ENCODE data around the gene CEP192. TPM values are rescaled to one million over a fixed set of nuclear protein-coding genes. Genes with fewer than 3 reads are reported as not detected.
A peak's percentile ranks its signal among the peaks of the same experiment; 100 is the strongest.

CEP192 gene
- polyA plus RNA-seq, 3 donors, result 3.0 to 29.6 (median 3.7) TPM

- no peak overlapping the region for H3K4me3 ChIP-seq (replicated peaks in 1 of 3; ENCODE audit: low read depth in 2 of 3, low read length in 3 of 3)
- H3K27me3 ChIP-seq (ENCODE audit: control insufficient read depth in 2 of 2, insufficient read depth in 2 of 2, low read length in 2 of 2), result no peaks in the 10 kb centered on the region
- no peak overlapping the region for H3K4me2 ChIP-seq (replicated peaks; ENCODE audit: extremely low read depth, low read length, poor library complexity, severe bottlenecking)
- no peaks in the 10 kb centered on the region for H3K9me3 ChIP-seq (replicated peaks in 1 of 2; ENCODE audit: control insufficient read depth in 1 of 2, insufficient read depth in 1 of 2, low read length in 2 of 2)
- 100% methylated on average over 1 of the region's 4 CpGs for WGBS (ENCODE audit: insufficient coverage)
- no peak overlapping the region for H3K27ac ChIP-seq (ENCODE audit: low read depth in 1 of 2, low read length in 2 of 2)
- no peaks in the 10 kb centered on the region for H4K20me1 ChIP-seq (ENCODE audit: insufficient read depth, low read length)
- no peak overlapping the region for H2AFZ ChIP-seq (ENCODE audit: insufficient read depth, low read depth, low read length, poor library complexity, severe bottlenecking)
- no peak overlapping the region for H3K4me3 Mint-ChIP-seq
- intact Hi-C loops (cut with micrococcal nuclease), result no loop called here
- H3K9me3 Mint-ChIP-seq, result no peaks in the 10 kb centered on the region
- peak overlapping the region in 4 of 7 donors; percentile 6 to 61 (median 22) for H3K27ac Mint-ChIP-seq
- no peaks in the 10 kb centered on the region for H3K4me1 ChIP-seq (ENCODE audit: control insufficient read depth in 1 of 2, insufficient read depth in 2 of 2, low read length in 2 of 2)
- H3K36me3 Mint-ChIP-seq, result peaks cover 49 to 71% of the 10 kb centered on the region in 2 donors
- no peak for TF ChIP-seq CTCF (IDR thresholded peaks at IDR 0.05)
- peaks cover 56 to 81% of the 10 kb centered on the region in 2 donors for H3K36me3 ChIP-seq (replicated peaks in 1 of 2; ENCODE audit: control insufficient read depth in 1 of 2, insufficient read depth in 2 of 2, low read length in 2 of 2)
- H3K27me3 Mint-ChIP-seq (ENCODE audit: low read depth in 3 of 3), result no peaks in the 10 kb centered on the region
- peaks cover 7% of the 10 kb centered on the region for H3K4me1 Mint-ChIP-seq
- no peaks in the 10 kb centered on the region for H3K79me2 ChIP-seq (ENCODE audit: insufficient read depth, low read length)
- no peak overlapping the region for H3K9ac ChIP-seq (ENCODE audit: insufficient read depth, low read length, poor library complexity, severe bottlenecking)
- DNase-seq, result peak in 2 of 3 donors; percentile 4 to 64
Measured at GRCh38 chr18:12973562-12974213, 17.5 kb upstream of the CEP192 start.

- no peak overlapping the region for H3K4me3 Mint-ChIP-seq
- no peaks in the 10 kb centered on the region for H3K4me1 ChIP-seq (ENCODE audit: control insufficient read depth in 1 of 2, insufficient read depth in 2 of 2, low read length in 2 of 2)
- intact Hi-C loops (cut with micrococcal nuclease), result no loop called here
- no peak overlapping the region for H3K9ac ChIP-seq (ENCODE audit: insufficient read depth, low read length, poor library complexity, severe bottlenecking)
- TF ChIP-seq CTCF (IDR thresholded peaks at IDR 0.05), result no peak
- WGBS (ENCODE audit: insufficient coverage), result over 99% methylated on average over 6 of the region's 6 CpGs
- no peak overlapping the region for H2AFZ ChIP-seq (ENCODE audit: insufficient read depth, low read depth, low read length, poor library complexity, severe bottlenecking)
- H3K4me2 ChIP-seq (replicated peaks; ENCODE audit: extremely low read depth, low read length, poor library complexity, severe bottlenecking), result no peak overlapping the region
- no peaks in the 10 kb centered on the region for H3K79me2 ChIP-seq (ENCODE audit: insufficient read depth, low read length)
- H4K20me1 ChIP-seq (ENCODE audit: insufficient read depth, low read length), result no peaks in the 10 kb centered on the region
- no peak overlapping the region for H3K27ac ChIP-seq (ENCODE audit: low read depth in 1 of 2, low read length in 2 of 2)
- no peak overlapping the region for H3K4me3 ChIP-seq (replicated peaks in 1 of 3; ENCODE audit: low read depth in 2 of 3, low read length in 3 of 3)
- DNase-seq, result no peak
- no peaks in the 10 kb centered on the region for H3K27me3 ChIP-seq (ENCODE audit: control insufficient read depth in 2 of 2, insufficient read depth in 2 of 2, low read length in 2 of 2)
- H3K9me3 ChIP-seq (replicated peaks in 1 of 2; ENCODE audit: control insufficient read depth in 1 of 2, insufficient read depth in 1 of 2, low read length in 2 of 2), result no peaks in the 10 kb centered on the region
- H3K4me1 Mint-ChIP-seq, result peaks cover 7% of the 10 kb centered on the region
- H3K27me3 Mint-ChIP-seq (ENCODE audit: low read depth in 3 of 3), result no peaks in the 10 kb centered on the region
- H3K9me3 Mint-ChIP-seq, result no peaks in the 10 kb centered on the region
- H3K27ac Mint-ChIP-seq, result peak overlapping the region in 1 of 7 donors; percentile 62
- H3K36me3 Mint-ChIP-seq, result peaks cover 49 to 65% of the 10 kb centered on the region in 2 donors
- peaks cover 56 to 80% of the 10 kb centered on the region in 2 donors for H3K36me3 ChIP-seq (replicated peaks in 1 of 2; ENCODE audit: control insufficient read depth in 1 of 2, insufficient read depth in 2 of 2, low read length in 2 of 2)
Measured at GRCh38 chr18:12975488-12975887, 15.7 kb upstream of the CEP192 start.
